ENCODE measurements around the gene WTIP.

GRCh38 chr19:34485831-34486230, 4.3 kb downstream of the WTIP start:
- no peak for TF ChIP-seq CTCF (IDR thresholded peaks at IDR 0.05 in 4 of 5, conservative IDR thresholded peaks at IDR 0.05 in 1 of 5)
- no peak for TF ChIP-seq POLR2A (IDR thresholded peaks at IDR 0.05)

Data from gastrocnemius medialis (tissue), 4 donors.